HG03097 (cell line): ENCODE measurements around the gene OR2M2.

ENCODE experiments used
- ATAC-seq: cut with Tn5 transposase; IDR thresholded peaks from one replicate; pipeline ENCODE4 v1.9.1; 2021; ENCODE audit not compliant: unreplicated experiment, low FRiP score

OR2M2 gene

DNA sequence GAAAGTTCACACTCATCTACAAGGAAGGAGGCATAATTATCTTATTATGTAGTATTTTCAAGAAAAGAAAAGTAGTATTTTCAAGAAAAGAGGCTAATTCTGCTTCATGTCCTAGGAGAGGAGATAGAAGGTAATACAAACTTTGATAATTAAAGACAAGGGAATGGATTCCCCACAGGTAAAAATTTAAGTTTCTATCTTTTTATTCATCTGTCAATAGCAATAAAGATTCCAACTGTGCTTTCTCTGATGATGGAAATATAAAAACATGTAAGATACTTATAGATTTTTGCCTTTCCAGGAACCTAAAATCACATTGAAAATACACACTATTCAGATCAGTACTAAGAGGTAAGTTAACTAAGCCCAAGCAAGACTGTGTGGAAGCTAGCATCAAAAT lies at the start of gene OR2M2:
Gene OR2M2 (plus strand): TSS at position 301 of the 400 bp plus-strand sequence. CDS start 5,165 bp downstream, outside the sequence.
- no peak for ATAC-seq

- ATAC-seq: no peak
Measured at GRCh38 chr1:248127653-248128052, 47.0 kb upstream of the OR2M2 start.

- ATAC-seq: no peak
Measured at GRCh38 chr1:248136811-248137210, 37.8 kb upstream of the OR2M2 start.

- ATAC-seq: no peak
Measured at GRCh38 chr1:248140846-248141245, 33.8 kb upstream of the OR2M2 start.

GRCh38 chr1:248143311-248143710 lies 31.3 kb upstream of the OR2M2 start:
- ATAC-seq: no peak

DNA sequence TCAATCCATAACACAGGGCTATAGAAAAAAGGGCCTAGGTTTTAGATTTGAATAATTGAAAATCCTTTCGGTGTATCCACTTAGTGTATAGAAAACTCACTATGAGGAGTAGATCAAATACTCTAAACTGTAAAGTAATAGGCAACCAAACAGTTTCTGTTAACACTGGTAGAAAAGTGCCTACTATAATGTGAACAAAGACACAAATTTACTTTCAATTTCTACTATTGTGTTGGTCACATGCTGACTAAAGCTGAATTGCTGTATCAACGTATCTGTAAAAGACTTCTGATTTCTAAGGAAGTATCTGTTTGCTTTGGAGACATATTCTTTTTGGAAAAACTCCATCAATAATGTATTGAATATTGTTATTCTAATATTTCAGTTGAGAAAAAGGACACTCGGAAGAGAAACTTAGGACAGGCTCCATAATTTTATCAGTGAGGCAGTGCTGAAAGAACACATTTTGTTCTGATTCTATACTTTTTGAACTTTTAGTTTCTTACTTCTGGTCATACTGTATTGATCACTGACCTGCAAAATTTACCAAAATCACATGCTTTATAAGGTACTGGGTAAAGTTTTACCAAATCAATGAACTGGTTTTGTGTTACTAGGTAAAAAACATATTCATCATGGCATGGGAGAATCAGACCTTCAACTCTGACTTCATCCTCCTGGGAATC lies 30.0 kb upstream of the OR2M2 start, which contains the start of gene OR2M5:
Gene OR2M5 (plus strand): TSS at position 636 of the 686 bp plus-strand sequence. CDS start 0 bp downstream, at position 636.
- ATAC-seq: no peak

- ATAC-seq: no peak
Measured at GRCh38 chr1:248152056-248152827, 22.4 kb upstream of the OR2M2 start.

- ATAC-seq: no peak
Measured at GRCh38 chr1:248155927-248156326, 18.7 kb upstream of the OR2M2 start.

- no peak for ATAC-seq
Measured at GRCh38 chr1:248158758-248159157, 15.9 kb upstream of the OR2M2 start.

DNA sequence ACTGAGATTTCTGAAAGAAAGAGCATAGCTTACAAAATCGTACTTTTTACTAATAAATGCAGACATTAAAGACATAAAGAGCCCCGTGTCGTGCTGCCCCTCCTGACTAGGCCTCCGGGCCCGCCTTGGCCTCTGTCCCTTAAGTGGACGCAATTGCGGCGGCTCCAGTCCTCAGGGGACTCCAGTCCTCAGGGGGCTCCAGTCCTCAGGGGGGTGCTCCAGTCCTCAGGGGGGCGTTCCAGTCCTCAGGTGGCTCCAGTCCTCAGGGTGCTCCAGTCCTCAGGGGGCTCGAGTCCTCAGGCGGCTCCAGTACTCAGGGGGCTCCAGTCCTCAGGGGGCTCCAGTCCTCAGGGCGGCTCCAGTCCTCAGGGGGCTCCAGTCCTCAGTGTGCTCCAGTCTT lies 10.6 kb upstream of the OR2M2 start:
- ATAC-seq: no peak

DNA sequence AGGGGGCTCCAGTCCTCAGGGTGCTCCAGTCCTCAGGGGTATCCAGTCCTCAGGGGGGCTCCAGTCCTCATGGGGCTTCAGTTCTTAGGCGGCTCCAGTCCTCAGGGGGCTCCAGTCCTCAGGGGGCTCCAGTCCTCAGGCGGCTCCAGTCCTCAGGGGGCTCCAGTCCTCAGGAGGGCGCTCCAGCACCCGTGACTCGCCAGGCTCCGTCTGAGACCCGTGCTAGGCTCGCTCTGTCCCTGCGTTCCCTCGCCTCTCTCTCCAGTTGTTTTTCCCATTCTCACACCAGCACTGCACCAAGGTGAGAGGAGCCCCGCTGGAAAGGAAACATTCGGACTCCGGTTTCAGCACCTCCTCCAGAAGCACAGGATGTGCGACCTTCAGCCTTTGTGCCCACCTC lies 9.4 kb upstream of the OR2M2 start:
- ATAC-seq: no peak

DNA sequence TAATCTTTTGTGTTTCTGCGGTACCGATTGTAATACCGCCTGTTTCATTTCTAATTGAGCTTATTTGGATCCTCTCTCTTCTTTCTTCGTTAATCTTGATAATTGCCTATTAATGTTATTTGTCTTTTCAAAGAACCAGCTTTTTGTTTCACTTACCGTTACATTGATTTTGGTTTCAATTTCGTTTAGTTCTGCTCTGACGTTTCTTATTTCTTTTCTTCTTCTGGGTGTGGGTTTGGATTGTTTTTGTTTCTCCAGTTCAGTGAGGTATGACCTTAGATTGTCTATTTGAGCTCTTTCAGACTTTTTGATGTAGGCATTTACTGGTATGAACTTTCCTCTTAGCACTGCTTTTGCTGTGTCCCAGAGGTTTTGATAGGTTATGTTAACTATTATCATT lies 9.4 kb downstream of the OR2M2 start:
- ATAC-seq: no peak

- no peak for ATAC-seq
Measured at GRCh38 chr1:248187363-248187762, 12.7 kb downstream of the OR2M2 start.

GRCh38 chr1:248189026-248189425 lies 14.4 kb downstream of the OR2M2 start:
- ATAC-seq: no peak

DNA sequence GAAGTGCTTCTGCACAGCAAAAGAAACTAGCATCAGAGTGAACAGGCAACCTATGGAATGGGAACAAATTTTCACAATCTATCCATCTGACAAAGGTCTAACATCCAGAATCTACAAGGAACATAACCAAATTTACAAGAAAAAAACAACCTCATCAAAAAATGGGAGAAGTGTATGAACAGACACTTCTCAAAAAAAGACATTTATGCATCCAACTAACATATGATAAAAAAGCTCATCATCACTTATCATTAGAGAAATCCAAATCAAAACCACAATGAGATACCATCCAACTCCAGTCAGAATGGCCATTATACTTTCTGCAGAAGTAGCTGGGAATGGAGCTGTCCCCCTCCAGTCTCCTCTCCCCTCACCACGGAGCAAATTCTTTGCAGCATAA lies 19.5 kb downstream of the OR2M2 start:
- ATAC-seq: no peak

GRCh38 chr1:248196965-248197364 lies 22.3 kb downstream of the OR2M2 start, which contains the start of gene OR2M3:
TSS of gene OR2M3 (plus strand) at chr1:248197265. CDS start at chr1:248203068, 5,803 bp downstream.
- no peak for ATAC-seq

DNA sequence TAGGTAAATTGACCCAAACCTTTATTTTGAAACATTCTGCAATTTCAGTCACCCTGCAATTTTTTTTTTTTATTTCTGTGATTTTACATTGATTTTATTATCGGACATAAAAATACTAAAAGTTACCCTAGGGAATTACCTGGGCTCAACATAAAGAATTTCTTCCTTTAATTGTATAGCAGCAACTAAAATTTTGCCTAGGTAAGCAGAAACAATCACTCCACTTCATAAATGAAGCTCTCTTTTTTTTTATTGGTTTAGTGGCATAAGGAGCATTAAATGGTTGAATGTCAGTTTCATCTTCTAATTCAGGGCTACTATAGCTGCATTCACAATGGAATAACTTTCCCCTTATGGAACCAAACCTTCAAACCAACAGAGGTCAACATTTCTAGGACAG lies 41.3 kb downstream of the OR2M2 start:
- no peak for ATAC-seq

GRCh38 chr1:248225537-248225936 lies 50.9 kb downstream of the OR2M2 start:
- ATAC-seq: no peak

GRCh38 chr1:248229360-248229908 lies 54.8 kb downstream of the OR2M2 start:
- ATAC-seq: no peak
